HG03039 (cell line): ENCODE data around the gene SRSF4.
"Not testable (repeated sequence)": the region's sequence is repeated elsewhere in the genome, so short reads cannot be mapped to it uniquely, and the experiment has no call there.

Experiments
- ATAC-seq: cut with Tn5 transposase; IDR thresholded peaks from one replicate; pipeline ENCODE4 v1.9.1; 2021; ENCODE audit warnings: mild to moderate bottlenecking, moderate library complexity; ENCODE audit not compliant: unreplicated experiment

Gene SRSF4

GRCh38 chr1:29126198-29126597 is 55.5 kb downstream of the SRSF4 start:
- ATAC-seq = no peak

GRCh38 chr1:29125788-29126187 is 55.9 kb downstream of the SRSF4 start:
- no peak for ATAC-seq

- ATAC-seq = no peak
Observed at GRCh38 chr1:29125237-29125641, 56.5 kb downstream of the SRSF4 start.

GRCh38 chr1:29124366-29125236 is 57.1 kb downstream of the SRSF4 start:
- no peak for ATAC-seq

- no peak for ATAC-seq
Observed at GRCh38 chr1:29123887-29124365, 57.8 kb downstream of the SRSF4 start, which contains the start of gene TMEM200B. Gene TMEM200B (minus strand): TSS chr1:29123903. CDS start chr1:29121828, 2,075 bp downstream.

- ATAC-seq = no peak
Observed at GRCh38 chr1:29123053-29123886, 58.4 kb downstream of the SRSF4 start.

- no peak for ATAC-seq
Observed at GRCh38 chr1:29122682-29123052, 59.0 kb downstream of the SRSF4 start.

GRCh38 chr1:29121936-29122681 is 59.6 kb downstream of the SRSF4 start:
- no peak for ATAC-seq

GRCh38 chr1:29121516-29121935 is 60.2 kb downstream of the SRSF4 start:
- ATAC-seq = no peak

GRCh38 chr1:29120947-29121485 is 60.7 kb downstream of the SRSF4 start:
- no peak for ATAC-seq

GRCh38 chr1:29120367-29120766 is 61.3 kb downstream of the SRSF4 start:
- no peak for ATAC-seq

- ATAC-seq = no peak
Observed at GRCh38 chr1:29119121-29119929, 62.4 kb downstream of the SRSF4 start.

- ATAC-seq = no peak
Observed at GRCh38 chr1:29117381-29117780, 64.3 kb downstream of the SRSF4 start.

- no peak for ATAC-seq
Observed at GRCh38 chr1:29114654-29115053, 67.0 kb downstream of the SRSF4 start.

- ATAC-seq = no peak
Observed at GRCh38 chr1:29113413-29114117, 68.1 kb downstream of the SRSF4 start.

- ATAC-seq = no peak
Observed at GRCh38 chr1:29112705-29113412, 68.8 kb downstream of the SRSF4 start.

GRCh38 chr1:29108041-29108440 is 73.7 kb downstream of the SRSF4 start:
- ATAC-seq = not testable (repeated sequence)

- no peak for ATAC-seq
Observed at GRCh38 chr1:29105822-29106221, 75.9 kb downstream of the SRSF4 start.

GRCh38 chr1:29100487-29100886 is 81.2 kb downstream of the SRSF4 start:
- ATAC-seq = no peak
